Activated CD8-positive, alpha-beta memory T cell treated with anti-CD3 and anti-CD28 coated beads for 36 hours (primary cell): ENCODE data around the gene BLOC1S2. TPM values are rescaled to one million over a fixed set of nuclear protein-coding genes. Genes with fewer than 3 reads are reported as not detected.

Source experiments
- CTCF ChIA-PET: fragments of 350-600 bp; sonication (Branson Sonifier 250); formaldehyde crosslinking; loops from one replicate; lab custom pipeline; 2021; ENCODE audit warnings: antibody characterized with exemption; lab: Charles Lee
- POLR2A ChIA-PET: fragments of 350-600 bp; sonication (Branson Sonifier 250); formaldehyde crosslinking; loops from one replicate; lab custom pipeline; 2021; ENCODE audit warnings: antibody characterized with exemption; lab: Charles Lee
- total RNA-seq, 2 experiments: library from RNA; stranded (reverse); gene quantifications; one replicate each; pipeline ENCODE4 v1.2.3, GENCODE V29; 2021

Gene BLOC1S2
- total RNA-seq, 2 experiments from 2014 or later: 62.3 to 64.4 TPM

DNA sequence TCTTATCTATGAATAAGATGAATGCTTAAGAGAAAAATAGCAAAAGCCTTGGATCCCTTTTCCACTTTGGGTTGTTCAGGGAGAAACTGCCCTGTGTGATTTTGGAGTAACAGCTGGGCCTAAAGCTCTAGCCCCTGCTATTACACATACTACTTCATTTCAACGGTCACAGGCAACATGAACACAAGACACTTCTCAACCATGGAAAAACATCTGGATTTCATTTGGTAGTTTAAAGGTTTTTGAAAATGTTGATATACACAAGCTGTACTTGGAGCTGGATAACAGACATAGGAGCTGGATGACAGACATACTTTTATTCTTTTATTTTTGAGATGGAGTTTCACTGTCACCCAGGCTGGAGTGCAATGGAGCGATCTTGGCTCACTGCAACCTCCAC lies 54.4 kb downstream of the BLOC1S2 start:
- CTCF ChIA-PET: interaction anchor here (0.8 kb wide), 1 partner anchor 9 kb away, joined by 6 read pairs; no protein-coding TSS in a partner anchor
- POLR2A ChIA-PET: no interaction called here

GRCh38 chr10:100229819-100230422 lies 56.6 kb downstream of the BLOC1S2 start:
- ChIA-PET CTCF (no interaction called here), POLR2A (no interaction called here)

GRCh38 chr10:100223879-100224278 lies 62.6 kb downstream of the BLOC1S2 start:
- CTCF ChIA-PET: interaction anchor here (1.4 kb wide), 1 partner anchor 16 kb away, joined by 3 read pairs; no protein-coding TSS in a partner anchor
- POLR2A ChIA-PET: no interaction called here

Other genes with a start within 250 kb of the BLOC1S2 start
- not detected for gene CPN1, start 204.8 kb downstream of the BLOC1S2 start, total RNA-seq
- 10 to 100 TPM; 22.1 TPM for gene ERLIN1, start 100.7 kb downstream of the BLOC1S2 start, total RNA-seq
- gene CHUK, start 57.1 kb downstream of the BLOC1S2 start, total RNA-seq: 10 to 100 TPM; 40.8 to 41.1 TPM
- gene CWF19L1, start 19.0 kb downstream of the BLOC1S2 start, total RNA-seq: 10 to 100 TPM; 47.2 to 49.1 TPM
- not detected for gene PKD2L1, start 43.5 kb upstream of the BLOC1S2 start, total RNA-seq
- gene SCD, start 60.6 kb upstream of the BLOC1S2 start, total RNA-seq: 100 to 1,000 TPM; 151 to 153 TPM
- gene WNT8B, start 176.3 kb upstream of the BLOC1S2 start, total RNA-seq: not detected
- 10 to 100 TPM; 17.5 to 21.4 TPM for gene SEC31B, start 233.2 kb upstream of the BLOC1S2 start, total RNA-seq
- 100 to 1,000 TPM; 311 to 324 TPM for gene NDUFB8, start 243.2 kb upstream of the BLOC1S2 start, total RNA-seq
- gene HIF1AN, start 249.3 kb upstream of the BLOC1S2 start, total RNA-seq: 10 to 100 TPM; 41.7 to 45.4 TPM